Tibial nerve (tissue), 4 donors: Measurements from ENCODE around the gene UBASH3B. TPM values are rescaled to one million over a fixed set of nuclear protein-coding genes. Genes with fewer than 3 reads are reported as not detected.

ENCODE experiments used
- DNase-seq, 2 donors: peaks; one replicate each; pipeline ENCODE4 v3.0.0-alpha.2; 2019; ENCODE audit warnings: low spot score in 2 of 2
- H3K27ac ChIP-seq, 4 donors: fragments of 200-600 bp; sonication (generic) in 3 of 4; one replicate each; pipeline ENCODE4 v1.5.1; 2017 to 2019; ENCODE audit warnings: mild to moderate bottlenecking in 1 of 4
- H3K27me3 ChIP-seq, 2 donors: fragments of 200-600 bp; sonication (generic) in 1 of 2; one replicate each; pipeline versions ENCODE4 v1.5.1 to v1.6.0; 2017 to 2019
- H3K36me3 ChIP-seq, 3 donors: fragments of 200-600 bp; sonication (generic); one replicate each; pipeline ENCODE4 v1.5.1; 2018 to 2019
- H3K4me1 ChIP-seq, 4 donors: fragments of 200-600 bp; sonication (generic) in 3 of 4; one replicate each; pipeline ENCODE4 v1.5.1; 2017 to 2019
- H3K4me3 ChIP-seq, 4 donors: fragments of 200-600 bp; sonication (generic) in 3 of 4; one replicate each; pipeline ENCODE4 v1.5.1; 2017 to 2019; ENCODE audit warnings: mild to moderate bottlenecking in 1 of 4, moderate library complexity in 1 of 4
- H3K9me3 ChIP-seq, 4 donors: fragments of 200-600 bp; sonication (generic) in 3 of 4; one replicate each; pipeline ENCODE4 v1.5.1; 2017 to 2019
- EP300 ChIP-seq, 2 donors: sonication (generic); formaldehyde crosslinking; IDR thresholded peaks; one replicate each; pipeline ENCODE4 v1.6.1; 2017; ENCODE audit warnings: antibody characterized with exemption in 2 of 2, mild to moderate bottlenecking in 1 of 2
- POLR2A ChIP-seq, 2 donors: fragments of 450-650 bp; IDR thresholded peaks; one replicate each; pipeline ENCODE4 v1.6.1; 2017; ENCODE audit warnings: antibody characterized with exemption in 2 of 2, mild to moderate bottlenecking in 2 of 2, moderate library complexity in 2 of 2
- WGBS, 2 donors: methylation state at CpG; one replicate each; pipeline ENCODE4 v1.1.5; 2018; 5-methylcytosine and 5-hydroxymethylcytosine counted together
- total RNA-seq, 4 donors: library from RNA; depleted of rRNA; stranded (reverse); fragments of >200 nt; gene quantifications; one replicate each; pipeline ENCODE4 v1.1.0, GENCODE V29; 2016
- TF ChIP-seq, protein P1 (sequence below), 5 experiments: fragments of 200-600 bp in 3 of 5; fragments of 450-650 bp in 2 of 5; sonication (generic) in 3 of 5; IDR thresholded peaks; one replicate each; pipeline ENCODE4 v1.5.1; 2016 to 2019; ENCODE audit warnings: antibody characterized with exemption in 5 of 5, mild to moderate bottlenecking in 3 of 5, moderate library complexity in 2 of 5

The UBASH3B gene
- total RNA-seq, 4 donors from 2014 or later: 0.66 to 5.1 (median 1.8) TPM

DNA sequence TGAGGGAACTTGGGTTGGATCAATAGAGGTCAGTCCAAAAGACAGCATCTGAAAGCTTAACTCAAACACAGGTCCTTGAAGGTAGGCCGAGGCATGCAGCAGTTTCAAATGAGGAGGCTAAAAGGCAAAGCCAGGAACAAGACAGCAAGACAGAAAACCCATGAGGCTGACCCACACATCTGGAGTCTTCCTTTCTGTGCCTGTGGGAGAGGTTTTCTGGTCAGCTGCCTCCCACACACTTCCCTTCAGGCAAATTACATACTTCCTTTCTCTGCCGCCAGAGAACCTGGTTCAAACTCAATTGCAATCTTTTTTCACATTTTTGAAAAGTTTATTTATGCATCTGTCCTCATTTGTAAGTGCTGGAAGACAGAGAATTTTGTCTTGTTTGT lies 153.0 kb downstream of the UBASH3B start:
- no peaks in the 10 kb centered on the region for H3K27me3 ChIP-seq
- TF ChIP-seq EP300 (IDR thresholded peaks at IDR 0.05) (no peak), POLR2A (IDR thresholded peaks at IDR 0.05) (no peak)
- TF ChIP-seq, protein P1, sequence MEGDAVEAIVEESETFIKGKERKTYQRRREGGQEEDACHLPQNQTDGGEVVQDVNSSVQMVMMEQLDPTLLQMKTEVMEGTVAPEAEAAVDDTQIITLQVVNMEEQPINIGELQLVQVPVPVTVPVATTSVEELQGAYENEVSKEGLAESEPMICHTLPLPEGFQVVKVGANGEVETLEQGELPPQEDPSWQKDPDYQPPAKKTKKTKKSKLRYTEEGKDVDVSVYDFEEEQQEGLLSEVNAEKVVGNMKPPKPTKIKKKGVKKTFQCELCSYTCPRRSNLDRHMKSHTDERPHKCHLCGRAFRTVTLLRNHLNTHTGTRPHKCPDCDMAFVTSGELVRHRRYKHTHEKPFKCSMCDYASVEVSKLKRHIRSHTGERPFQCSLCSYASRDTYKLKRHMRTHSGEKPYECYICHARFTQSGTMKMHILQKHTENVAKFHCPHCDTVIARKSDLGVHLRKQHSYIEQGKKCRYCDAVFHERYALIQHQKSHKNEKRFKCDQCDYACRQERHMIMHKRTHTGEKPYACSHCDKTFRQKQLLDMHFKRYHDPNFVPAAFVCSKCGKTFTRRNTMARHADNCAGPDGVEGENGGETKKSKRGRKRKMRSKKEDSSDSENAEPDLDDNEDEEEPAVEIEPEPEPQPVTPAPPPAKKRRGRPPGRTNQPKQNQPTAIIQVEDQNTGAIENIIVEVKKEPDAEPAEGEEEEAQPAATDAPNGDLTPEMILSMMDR (IDR thresholded peaks at IDR 0.05): no peak
- H3K27ac ChIP-seq: peak overlapping the region in 2 of 4 donors; percentile 45 to 60
- 45% methylated on average over 2 of the region's 2 CpGs for WGBS, 2 donors
- H3K4me1 ChIP-seq: peaks cover 0 to 16% (median 6%) of the 10 kb centered on the region in 4 donors
- H3K4me3 ChIP-seq: no peak overlapping the region
- H3K9me3 ChIP-seq: no peaks in the 10 kb centered on the region
- H3K36me3 ChIP-seq: no peaks in the 10 kb centered on the region
- no peak for DNase-seq

DNA sequence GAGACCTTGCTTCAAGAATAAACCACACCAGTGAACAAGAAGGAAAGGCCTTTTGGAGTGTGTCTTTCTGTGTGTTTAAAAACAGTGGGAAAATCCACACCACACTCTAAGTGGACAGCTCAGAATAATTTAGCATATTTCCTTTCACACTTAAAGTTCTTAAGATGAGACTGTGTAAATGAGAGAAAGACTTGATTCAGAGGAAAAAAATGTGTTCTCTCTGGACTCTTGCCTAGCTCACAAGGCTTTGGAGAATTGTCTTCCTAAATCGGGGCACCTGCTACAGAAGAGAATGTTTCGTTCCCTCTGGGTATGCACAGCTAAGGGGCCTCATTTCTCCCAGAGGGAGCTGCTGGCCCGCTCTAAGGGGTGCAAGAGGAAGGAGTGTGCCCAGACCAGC lies 154.3 kb downstream of the UBASH3B start:
- 64 to 68% methylated on average over 3 of the region's 3 CpGs for WGBS, 2 donors
- no peak overlapping the region for H3K4me3 ChIP-seq
- no peaks in the 10 kb centered on the region for H3K36me3 ChIP-seq

DNA sequence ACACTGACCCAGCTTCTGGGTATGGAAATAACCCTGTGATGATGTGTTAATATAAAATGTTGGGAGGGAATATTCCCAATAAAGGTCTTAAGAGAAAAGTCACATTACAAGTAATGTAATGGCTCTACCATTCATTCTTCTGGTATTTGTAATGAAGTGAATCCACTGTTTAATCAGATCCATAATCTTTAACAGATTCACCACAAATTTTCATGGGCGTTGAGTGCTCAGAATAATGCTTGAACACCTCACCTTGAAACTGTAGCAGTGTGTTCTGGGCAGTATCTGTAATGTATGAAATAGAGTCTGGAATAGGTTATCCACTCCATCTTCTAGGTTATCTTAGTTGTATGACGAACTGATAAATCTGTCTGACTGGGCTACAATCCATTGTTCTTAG lies 156.2 kb downstream of the UBASH3B start:
- no peak for DNase-seq
- Histone ChIP-seq H3K27me3 (no peaks in the 10 kb centered on the region), H3K4me3 (no peak overlapping the region), H3K9me3 (no peaks in the 10 kb centered on the region), H3K36me3 (no peaks in the 10 kb centered on the region), H3K4me1 (peaks cover 0 to 16% (median 6%) of the 10 kb centered on the region in 4 donors), H3K27ac (no peak overlapping the region)
- TF ChIP-seq, protein P1 (IDR thresholded peaks at IDR 0.05): no peak
- no peak for TF ChIP-seq EP300 (IDR thresholded peaks at IDR 0.05)
- no peak for TF ChIP-seq POLR2A (IDR thresholded peaks at IDR 0.05)
- WGBS, 2 donors: 95 to 96% methylated on average over 2 of the region's 2 CpGs

More for the DNA sequence above, 154.3 kb downstream of the UBASH3B start:
- Histone ChIP-seq H3K27ac (peak overlapping the region in 1 of 4 donors; percentile 60), H3K27me3 (no peaks in the 10 kb centered on the region), H3K4me1 (peaks cover 0 to 16% (median 6%) of the 10 kb centered on the region in 4 donors), H3K9me3 (no peaks in the 10 kb centered on the region)
- DNase-seq: no peak
- TF ChIP-seq POLR2A (IDR thresholded peaks at IDR 0.05): no peak

DNA sequence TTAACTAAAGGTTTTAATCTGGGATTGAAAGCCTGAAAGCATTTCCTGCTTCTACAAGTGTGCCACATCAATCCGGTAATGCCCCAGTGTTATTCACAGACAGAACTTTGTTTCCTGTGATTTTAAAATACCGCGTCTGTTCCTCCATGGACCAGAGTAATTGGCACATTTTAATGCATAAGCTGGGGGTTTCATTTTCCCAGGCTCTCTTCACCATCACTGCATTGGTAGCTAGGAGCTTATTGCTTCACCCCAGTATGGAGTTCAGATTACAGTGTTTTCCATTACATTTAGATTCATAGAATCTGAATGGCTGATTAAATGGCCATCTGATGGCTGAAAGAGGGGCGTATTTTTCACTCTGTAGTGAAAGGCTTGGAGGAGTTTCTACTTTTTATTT lies 157.1 kb downstream of the UBASH3B start:
- Histone ChIP-seq H3K4me1 (peaks cover 0 to 16% (median 6%) of the 10 kb centered on the region in 4 donors), H3K4me3 (no peak overlapping the region), H3K36me3 (no peaks in the 10 kb centered on the region), H3K9me3 (no peaks in the 10 kb centered on the region), H3K27ac (no peak overlapping the region), H3K27me3 (no peaks in the 10 kb centered on the region)
- WGBS, 2 donors: 56 to 71% methylated on average over 4 of the region's 4 CpGs
- no peak for DNase-seq
- TF ChIP-seq, protein P1 (IDR thresholded peaks at IDR 0.05): no peak
- no peak for TF ChIP-seq POLR2A (IDR thresholded peaks at IDR 0.05)
- TF ChIP-seq EP300 (IDR thresholded peaks at IDR 0.05): no peak

DNA sequence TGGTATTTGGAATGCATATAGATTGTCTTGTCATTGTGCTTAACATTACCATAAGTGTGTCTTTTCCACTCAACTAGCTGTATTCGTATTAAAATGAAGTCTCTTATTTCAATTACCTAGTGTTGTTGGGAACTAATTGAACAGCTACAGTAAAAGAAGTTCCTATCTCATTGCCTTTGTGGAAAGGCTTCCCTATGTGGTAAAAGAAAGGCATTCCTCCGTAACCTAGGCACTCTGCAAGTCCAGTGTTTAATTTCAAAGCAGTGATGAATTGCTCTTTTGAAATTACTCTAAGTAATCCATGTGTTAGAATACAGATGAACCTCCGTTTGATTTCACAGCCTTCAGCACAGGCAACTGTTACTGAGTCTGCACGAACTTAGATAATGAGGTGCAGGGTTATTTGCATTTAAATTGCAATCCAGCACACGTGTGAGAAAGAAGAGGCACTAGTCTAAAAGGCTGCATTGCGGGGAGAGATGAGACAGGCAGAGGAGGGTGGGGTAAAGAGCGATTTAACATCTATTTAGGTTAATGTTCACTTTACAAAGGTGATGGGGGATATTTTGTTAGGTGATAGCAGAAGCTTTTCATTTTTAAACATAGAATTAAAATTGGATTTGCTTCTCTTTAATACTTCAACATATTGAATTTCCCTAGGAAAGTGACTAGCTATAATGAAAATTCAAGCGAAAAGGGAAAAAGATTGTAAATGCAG lies 157.8 kb downstream of the UBASH3B start:
- 72 to 75% methylated on average over 8 of the region's 8 CpGs for WGBS, 2 donors
- DNase-seq: no peak
- H3K4me1 ChIP-seq: peaks cover 0 to 10% (median 2%) of the 10 kb centered on the region in 4 donors

More for the DNA sequence above, 157.8 kb downstream of the UBASH3B start:
- Histone ChIP-seq H3K9me3 (no peaks in the 10 kb centered on the region), H3K4me3 (no peak overlapping the region), H3K36me3 (no peaks in the 10 kb centered on the region), H3K27me3 (no peaks in the 10 kb centered on the region), H3K27ac (no peak overlapping the region)
- TF ChIP-seq POLR2A (IDR thresholded peaks at IDR 0.05) (no peak), EP300 (IDR thresholded peaks at IDR 0.05) (no peak)
- TF ChIP-seq, protein P1 (IDR thresholded peaks at IDR 0.05): no peak
